ENCODE measurements around the gene MMP24OS. TPM values are rescaled to one million over a fixed set of nuclear protein-coding genes. Genes with fewer than 3 reads are reported as not detected.

The MMP24OS gene
- total RNA-seq, 1 donor from 2014 or later, result 2.9 TPM

DNA sequence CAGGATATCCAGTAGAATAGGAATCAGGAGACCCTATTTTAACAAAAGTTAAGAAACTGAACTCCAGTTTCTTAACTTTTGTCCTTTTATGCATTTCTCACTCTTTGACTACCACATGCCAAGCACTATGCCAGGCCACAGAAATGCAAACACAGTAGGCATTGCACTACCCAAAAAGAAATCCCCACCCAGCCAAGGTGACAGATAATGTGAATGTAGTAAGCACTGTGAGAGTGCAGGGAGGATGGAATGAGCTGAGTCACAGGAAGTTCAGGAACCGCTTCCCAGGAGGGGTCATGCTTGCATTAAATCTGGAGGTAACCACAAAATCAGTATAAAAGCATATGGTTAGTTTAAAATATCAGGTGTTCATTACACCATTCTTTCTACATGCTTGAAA lies 34.4 kb upstream of the MMP24OS start:
- no peaks in the 10 kb centered on the region for H3K4me1 ChIP-seq
- TF ChIP-seq EZH2 (IDR thresholded peaks at IDR 0.05) (no peak), EZH2phosphoT487 (IDR thresholded peaks at IDR 0.05) (no peak)
- TF ChIP-seq, protein P1, sequence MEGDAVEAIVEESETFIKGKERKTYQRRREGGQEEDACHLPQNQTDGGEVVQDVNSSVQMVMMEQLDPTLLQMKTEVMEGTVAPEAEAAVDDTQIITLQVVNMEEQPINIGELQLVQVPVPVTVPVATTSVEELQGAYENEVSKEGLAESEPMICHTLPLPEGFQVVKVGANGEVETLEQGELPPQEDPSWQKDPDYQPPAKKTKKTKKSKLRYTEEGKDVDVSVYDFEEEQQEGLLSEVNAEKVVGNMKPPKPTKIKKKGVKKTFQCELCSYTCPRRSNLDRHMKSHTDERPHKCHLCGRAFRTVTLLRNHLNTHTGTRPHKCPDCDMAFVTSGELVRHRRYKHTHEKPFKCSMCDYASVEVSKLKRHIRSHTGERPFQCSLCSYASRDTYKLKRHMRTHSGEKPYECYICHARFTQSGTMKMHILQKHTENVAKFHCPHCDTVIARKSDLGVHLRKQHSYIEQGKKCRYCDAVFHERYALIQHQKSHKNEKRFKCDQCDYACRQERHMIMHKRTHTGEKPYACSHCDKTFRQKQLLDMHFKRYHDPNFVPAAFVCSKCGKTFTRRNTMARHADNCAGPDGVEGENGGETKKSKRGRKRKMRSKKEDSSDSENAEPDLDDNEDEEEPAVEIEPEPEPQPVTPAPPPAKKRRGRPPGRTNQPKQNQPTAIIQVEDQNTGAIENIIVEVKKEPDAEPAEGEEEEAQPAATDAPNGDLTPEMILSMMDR (IDR thresholded peaks at IDR 0.05), result no peak
- H3K36me3 ChIP-seq, result no peaks in the 10 kb centered on the region
- peaks cover 4% of the 10 kb centered on the region for H3K36me3 Mint-ChIP-seq
- no peak overlapping the region for H3K27ac ChIP-seq
- H3K27ac Mint-ChIP-seq, result no peak overlapping the region
- no peak overlapping the region for H3K4me3 ChIP-seq
- no peak overlapping the region for H3K4me3 Mint-ChIP-seq
- no peaks in the 10 kb centered on the region for H3K9me3 Mint-ChIP-seq
- no peaks in the 10 kb centered on the region for H3K4me1 Mint-ChIP-seq
- DNase-seq (ENCODE audit: low spot score), result no peak
- no peaks in the 10 kb centered on the region for H3K9me3 ChIP-seq (ENCODE audit: low read depth)
- no peak overlapping the region for H3K9ac ChIP-seq
- H3F3A ChIP-seq (ENCODE audit: low read depth), result no peaks in the 10 kb centered on the region
- no peaks in the 10 kb centered on the region for H3K27me3 ChIP-seq
- no peaks in the 10 kb centered on the region for H3K27me3 Mint-ChIP-seq (ENCODE audit: insufficient read depth, low read depth)
- H3K79me2 ChIP-seq (ENCODE audit: low read depth), result no peaks in the 10 kb centered on the region
- no peak overlapping the region for H2AFZ ChIP-seq (replicated peaks)
- no peaks in the 10 kb centered on the region for H4K20me1 ChIP-seq (ENCODE audit: low read depth)
- H3K4me2 ChIP-seq, result no peak overlapping the region

DNA sequence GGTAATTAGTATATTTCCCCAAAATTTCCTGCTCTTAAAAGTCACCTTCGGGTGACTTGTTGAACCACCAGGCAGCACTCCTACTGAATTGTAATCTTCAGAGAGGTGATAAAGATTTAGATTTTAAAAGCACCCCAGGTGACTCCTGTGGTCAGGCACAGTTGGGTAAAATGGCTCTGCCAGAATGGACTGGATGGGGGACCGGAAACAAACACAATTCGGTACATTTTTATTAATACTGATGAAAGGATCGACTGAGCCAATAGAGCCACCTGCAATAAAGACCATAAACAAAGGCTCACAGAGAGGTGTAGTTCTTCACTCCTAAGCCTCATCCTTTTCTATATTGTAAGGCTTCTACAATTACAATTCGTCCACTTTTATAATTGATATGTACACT lies 33.9 kb upstream of the MMP24OS start:
- Histone ChIP-seq H3K4me2 (no peak overlapping the region), H3K27ac (no peak overlapping the region), H4K20me1 (ENCODE audit: low read depth) (no peaks in the 10 kb centered on the region), H3K9ac (no peak overlapping the region), H2AFZ (replicated peaks) (no peak overlapping the region), H3K4me3 (no peak overlapping the region), H3K4me1 (no peaks in the 10 kb centered on the region), H3K27me3 (no peaks in the 10 kb centered on the region), H3K36me3 (no peaks in the 10 kb centered on the region), H3F3A (ENCODE audit: low read depth) (no peaks in the 10 kb centered on the region), H3K79me2 (ENCODE audit: low read depth) (no peaks in the 10 kb centered on the region), H3K9me3 (ENCODE audit: low read depth) (no peaks in the 10 kb centered on the region)
- H3K4me1 Mint-ChIP-seq, result no peaks in the 10 kb centered on the region
- no peaks in the 10 kb centered on the region for H3K9me3 Mint-ChIP-seq
- no peak overlapping the region for H3K27ac Mint-ChIP-seq
- H3K27me3 Mint-ChIP-seq (ENCODE audit: insufficient read depth, low read depth), result no peaks in the 10 kb centered on the region
- H3K36me3 Mint-ChIP-seq, result peaks cover 4% of the 10 kb centered on the region
- no peak for DNase-seq (ENCODE audit: low spot score)
- H3K4me3 Mint-ChIP-seq, result no peak overlapping the region
- TF ChIP-seq EZH2phosphoT487 (IDR thresholded peaks at IDR 0.05) (no peak), EZH2 (IDR thresholded peaks at IDR 0.05) (no peak)
- TF ChIP-seq, protein P1 (IDR thresholded peaks at IDR 0.05), result no peak

DNA sequence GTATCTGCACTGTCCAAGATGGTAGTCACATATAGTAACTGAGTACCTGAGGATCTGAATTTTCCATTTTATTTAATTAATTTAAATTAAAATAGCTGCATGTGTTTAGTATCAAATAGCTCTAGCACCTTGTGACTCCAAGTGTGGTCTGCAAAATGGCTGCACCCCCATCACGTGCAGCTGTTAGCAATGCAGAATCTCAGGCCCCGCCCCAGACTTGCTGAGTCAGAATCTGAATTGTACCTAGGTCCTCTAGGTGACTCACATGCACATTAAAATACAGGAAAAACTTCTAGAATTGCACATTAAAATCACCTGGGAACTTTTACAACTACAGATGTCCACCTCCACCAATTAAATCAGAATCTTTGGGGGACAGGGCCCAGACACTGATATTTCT lies 33.5 kb upstream of the MMP24OS start:
- H3K4me3 ChIP-seq, result no peak overlapping the region
- Mint-ChIP-seq H3K27ac (no peak overlapping the region), H3K27me3 (ENCODE audit: insufficient read depth, low read depth) (no peaks in the 10 kb centered on the region), H3K36me3 (peaks cover 4% of the 10 kb centered on the region), H3K4me1 (no peaks in the 10 kb centered on the region), H3K9me3 (no peaks in the 10 kb centered on the region), H3K4me3 (no peak overlapping the region)
- no peak overlapping the region for H3K9ac ChIP-seq
- no peak overlapping the region for H3K27ac ChIP-seq
- no peaks in the 10 kb centered on the region for H3K9me3 ChIP-seq (ENCODE audit: low read depth)
- TF ChIP-seq, protein P1 (IDR thresholded peaks at IDR 0.05), result no peak
- TF ChIP-seq EZH2 (IDR thresholded peaks at IDR 0.05) (no peak), EZH2phosphoT487 (IDR thresholded peaks at IDR 0.05) (no peak)
- no peaks in the 10 kb centered on the region for H3K79me2 ChIP-seq (ENCODE audit: low read depth)
- H2AFZ ChIP-seq (replicated peaks), result no peak overlapping the region
- H3K4me2 ChIP-seq, result no peak overlapping the region
- no peaks in the 10 kb centered on the region for H3K27me3 ChIP-seq
- no peaks in the 10 kb centered on the region for H3F3A ChIP-seq (ENCODE audit: low read depth)
- H3K36me3 ChIP-seq, result no peaks in the 10 kb centered on the region
- H4K20me1 ChIP-seq (ENCODE audit: low read depth), result no peaks in the 10 kb centered on the region
- H3K4me1 ChIP-seq, result no peaks in the 10 kb centered on the region
- no peak for DNase-seq (ENCODE audit: low spot score)

All from neural progenitor cell (in vitro differentiated cells).